Common myeloid progenitor, CD34-positive (primary cell): ENCODE results near the gene LRP1-AS.

Experiments used
- CTCF ChIA-PET: fragments of 350-600 bp; sonication (Branson Sonifier 250); formaldehyde crosslinking; loops from one replicate; lab custom pipeline; 2021; ENCODE audit warnings: antibody characterized with exemption; lab: Charles Lee
- POLR2A ChIA-PET: fragments of 350-600 bp; sonication (Branson Sonifier 250); formaldehyde crosslinking; loops from one replicate; lab custom pipeline; 2021; ENCODE audit warnings: antibody characterized with exemption; lab: Charles Lee
- DNase-seq, 3 donors: peaks; one replicate each; pipeline versions ENCODE4 v3.0.0 to v3.0.0-alpha.2; 2013
- H3K27ac ChIP-seq, 2 experiments: 1 replicate in 1 of 2; 2 replicates in 1 of 2; pipeline ENCODE4 v1.7.0; 2013; ENCODE audit warnings: inconsistent platforms in 2 of 2, low read length in 2 of 2, mild to moderate bottlenecking in 2 of 2, low read depth in 1 of 2, moderate library complexity in 1 of 2; ENCODE audit not compliant: severe bottlenecking in 2 of 2, insufficient read depth in 1 of 2, poor library complexity in 1 of 2
- H3K27me3 ChIP-seq, 5 experiments: replicated peaks in 2 of 5; 1 replicate in 3 of 5; 2 replicates in 2 of 5; pipeline versions ENCODE4 v1.6.1 to v1.7.0; 2013; ENCODE audit warnings: low read length in 4 of 5, mild to moderate bottlenecking in 2 of 5, moderate library complexity in 2 of 5, inconsistent platforms in 1 of 5; ENCODE audit not compliant: insufficient read depth in 5 of 5, control insufficient read depth in 4 of 5
- H3K36me3 ChIP-seq, 4 experiments: 1 replicate in 2 of 4; 2 replicates in 2 of 4; pipeline versions ENCODE4 v1.6.1 to v1.7.0; 2013; ENCODE audit warnings: low read length in 3 of 4, control low read depth in 1 of 4, mild to moderate bottlenecking in 1 of 4; ENCODE audit not compliant: control insufficient read depth in 4 of 4, insufficient read depth in 4 of 4
- H3K4me1 ChIP-seq, 4 experiments: 1 replicate in 3 of 4; 2 replicates in 1 of 4; pipeline versions ENCODE4 v1.6.1 to v1.7.1; 2013; ENCODE audit warnings: low read length in 3 of 4, mild to moderate bottlenecking in 3 of 4, control low read depth in 1 of 4, inconsistent platforms in 1 of 4, moderate library complexity in 1 of 4; ENCODE audit not compliant: control insufficient read depth in 4 of 4, insufficient read depth in 4 of 4; ENCODE audit errors: control extremely low read depth in 1 of 4
- H3K4me3 ChIP-seq, 7 experiments: 1 replicate in 4 of 7; 2 replicates in 3 of 7; pipeline versions ENCODE4 v1.5.1 to v1.7.0; 2013; ENCODE audit warnings: mild to moderate bottlenecking in 7 of 7, low read length in 6 of 7, moderate library complexity in 6 of 7, inconsistent platforms in 2 of 7, low read depth in 2 of 7, control low read depth in 1 of 7; ENCODE audit not compliant: insufficient read depth in 4 of 7, control insufficient read depth in 1 of 7; ENCODE audit errors: extremely low read depth in 1 of 7
- H3K9me3 ChIP-seq, 5 experiments: 1 replicate in 4 of 5; 2 replicates in 1 of 5; pipeline versions ENCODE4 v1.6.1 to v1.7.1; 2013; ENCODE audit warnings: low read length in 4 of 5, mild to moderate bottlenecking in 2 of 5, inconsistent platforms in 1 of 5, low read depth in 1 of 5, moderate library complexity in 1 of 5; ENCODE audit not compliant: control insufficient read depth in 4 of 5, insufficient read depth in 2 of 5; ENCODE audit errors: control extremely low read depth in 1 of 5
- WGBS: methylation state at CpG from one replicate; pipeline ENCODE4 v1.1.5; 2013; ENCODE audit not compliant: insufficient coverage; 5-methylcytosine and 5-hydroxymethylcytosine counted together

Gene LRP1-AS

GRCh38 chr12:57164966-57165625, 17.7 kb upstream of the LRP1-AS start:
- CTCF ChIA-PET = interaction anchor here (1.8 kb wide), 1 partner anchor 10 kb away, joined by 5 read pairs; no protein-coding TSS in a partner anchor
- Histone ChIP-seq H3K27ac (no peak overlapping the region), H3K36me3 (no peaks in the 10 kb centered on the region), H3K4me1 (peaks cover 0 to 32% (median 7%) of the 10 kb centered on the region in 4 experiments), H3K27me3 (no peaks in the 10 kb centered on the region), H3K4me3 (no peak overlapping the region), H3K9me3 (no peaks in the 10 kb centered on the region)
- 95% methylated on average over 12 of the region's 13 CpGs for WGBS
- POLR2A ChIA-PET = no interaction called here
- DNase-seq = no peak

DNA sequence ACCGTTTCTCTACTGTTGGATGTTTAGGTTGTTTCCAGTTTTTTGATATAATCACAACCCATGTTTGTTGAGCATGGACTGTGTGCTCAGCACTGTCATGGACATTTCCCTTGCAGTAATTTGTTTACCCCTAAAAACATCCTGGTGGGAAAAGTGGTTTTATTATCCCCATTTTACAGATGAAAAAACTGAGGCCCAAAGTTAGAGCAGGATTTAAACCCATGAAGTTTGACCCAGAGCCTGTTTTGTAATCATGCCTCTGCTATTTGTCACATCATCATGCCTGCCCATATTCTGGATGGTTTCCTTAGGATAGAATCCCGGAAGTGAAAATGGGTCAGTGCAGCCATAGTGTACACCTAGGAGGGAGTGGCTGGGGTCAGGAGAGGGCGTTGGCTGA, 17.0 kb upstream of the LRP1-AS start:
- H3K36me3 ChIP-seq = no peaks in the 10 kb centered on the region
- H3K4me3 ChIP-seq = no peak overlapping the region
- H3K27ac ChIP-seq = no peak overlapping the region
- no peaks in the 10 kb centered on the region for H3K27me3 ChIP-seq
- H3K9me3 ChIP-seq = no peaks in the 10 kb centered on the region
- WGBS = 89% methylated on average over 3 of the region's 3 CpGs
- CTCF ChIA-PET = interaction anchor here (1.8 kb wide), 1 partner anchor 11 kb away, joined by 5 read pairs; no protein-coding TSS in a partner anchor
- H3K4me1 ChIP-seq = peaks cover 0 to 33% (median 7%) of the 10 kb centered on the region in 4 experiments
- no peak for DNase-seq
- POLR2A ChIA-PET = no interaction called here

- POLR2A ChIA-PET = no interaction called here
- 95% methylated on average over 6 of the region's 8 CpGs for WGBS
- peaks cover 0 to 34% (median 15%) of the 10 kb centered on the region in 4 experiments for H3K4me1 ChIP-seq
- no peak overlapping the region for H3K4me3 ChIP-seq
- H3K27me3 ChIP-seq = no peaks in the 10 kb centered on the region
- H3K9me3 ChIP-seq = no peaks in the 10 kb centered on the region
- H3K27ac ChIP-seq = no peak overlapping the region
- DNase-seq = no peak
- CTCF ChIA-PET = interaction anchor here (1.3 to 2.3 kb wide), 2 partner anchors 10 to 38 kb away, joined by 4 to 12 read pairs; no protein-coding TSS in a partner anchor
- no peaks in the 10 kb centered on the region for H3K36me3 ChIP-seq
Observed at GRCh38 chr12:57162553-57163125, 15.2 kb upstream of the LRP1-AS start.

DNA sequence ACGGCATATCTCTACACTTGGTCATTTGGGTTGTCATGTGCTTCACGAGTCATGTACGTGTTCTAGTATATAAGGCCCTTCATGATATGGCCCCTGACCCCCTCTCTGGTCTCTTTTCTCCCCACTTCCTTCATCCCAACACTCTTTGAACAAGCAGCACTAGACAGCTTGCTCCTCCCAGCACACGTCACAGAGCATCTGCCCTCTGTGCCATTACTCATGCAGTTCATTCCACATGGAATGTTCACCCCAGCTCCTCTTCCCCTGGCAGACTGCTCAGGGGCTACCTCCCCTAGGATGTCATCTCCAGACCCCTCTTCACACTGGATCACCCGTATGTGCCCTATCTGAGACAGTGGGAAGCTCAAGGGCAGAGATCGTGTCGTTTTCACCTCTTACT, 14.1 kb upstream of the LRP1-AS start:
- Histone ChIP-seq H3K4me1 (peaks cover 0 to 39% (median 19%) of the 10 kb centered on the region in 4 experiments), H3K9me3 (no peaks in the 10 kb centered on the region), H3K27ac (no peak overlapping the region), H3K36me3 (no peaks in the 10 kb centered on the region), H3K27me3 (no peaks in the 10 kb centered on the region), H3K4me3 (no peak overlapping the region)
- DNase-seq = no peak
- ChIA-PET POLR2A (interaction anchor here (0.6 kb wide), 1 partner anchor 36 kb away, joined by 3 read pairs; no protein-coding TSS in a partner anchor), CTCF (interaction anchor here (0.8 to 3.1 kb wide), 3 partner anchors 12 to 21 kb away, joined by 3 to 12 read pairs (median 11); no protein-coding TSS in a partner anchor)
- WGBS = 97% methylated on average over 4 of the region's 7 CpGs

GRCh38 chr12:57160741-57161140, 13.3 kb upstream of the LRP1-AS start:
- Histone ChIP-seq H3K27me3 (no peaks in the 10 kb centered on the region), H3K4me3 (no peak overlapping the region), H3K4me1 (peaks cover 0 to 45% (median 21%) of the 10 kb centered on the region in 4 experiments), H3K9me3 (no peaks in the 10 kb centered on the region), H3K27ac (no peak overlapping the region), H3K36me3 (no peaks in the 10 kb centered on the region)
- DNase-seq = no peak
- ChIA-PET POLR2A (no interaction called here), CTCF (interaction anchor here (1.6 to 3.1 kb wide), 3 partner anchors 12 to 15 kb away, joined by 5 to 12 read pairs (median 11); partner anchors contain the start of gene LRP1-AS)
- WGBS = 97% methylated on average over 10 of the region's 14 CpGs

DNA sequence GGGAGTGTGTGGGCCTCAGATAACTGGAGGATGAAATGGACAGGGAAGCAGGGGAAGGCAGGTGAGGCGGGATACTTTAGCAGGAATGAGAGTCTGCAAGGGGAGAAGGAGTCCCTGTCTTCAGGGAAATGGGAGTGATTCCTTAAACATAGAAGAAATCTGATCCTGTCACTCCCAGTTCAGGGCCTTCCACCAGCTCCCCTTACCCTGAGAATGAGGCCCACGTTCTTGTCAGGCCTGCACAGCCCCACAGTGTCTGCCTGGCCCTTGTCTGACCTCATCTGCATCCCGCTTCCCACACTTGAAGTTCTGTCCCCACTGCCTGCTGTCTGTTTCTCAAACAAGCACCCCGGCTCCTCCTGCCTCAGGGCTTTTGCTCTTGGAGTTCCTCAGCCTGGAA, 12.6 kb upstream of the LRP1-AS start:
- H3K4me3 ChIP-seq = no peak overlapping the region
- no peaks in the 10 kb centered on the region for H3K27me3 ChIP-seq
- POLR2A ChIA-PET = interaction anchor here (0.7 kb wide), 1 partner anchor 14 kb away, joined by 3 read pairs; no protein-coding TSS in a partner anchor
- no peaks in the 10 kb centered on the region for H3K9me3 ChIP-seq
- no peak for DNase-seq
- 100% methylated on average over 4 of the region's 4 CpGs for WGBS
- CTCF ChIA-PET = interaction anchor here (1.0 to 4.7 kb wide), 4 partner anchors 10 to 35 kb away, joined by 3 to 30 read pairs (median 8); partner anchors contain the start of gene LRP1-AS
- H3K4me1 ChIP-seq = peaks cover 0 to 47% (median 21%) of the 10 kb centered on the region in 4 experiments
- no peak overlapping the region for H3K27ac ChIP-seq
- no peaks in the 10 kb centered on the region for H3K36me3 ChIP-seq
